LNCAP (cell line): Measurements from ENCODE around the gene CFAP58.

ENCODE experiments used
- TF ChIP-seq, protein P1 (sequence below): fragments of 450-650 bp; IDR thresholded peaks from 2 replicates; pipeline ENCODE4 v1.5.1; 2017; ENCODE audit warnings: mild to moderate bottlenecking

CFAP58 gene

DNA sequence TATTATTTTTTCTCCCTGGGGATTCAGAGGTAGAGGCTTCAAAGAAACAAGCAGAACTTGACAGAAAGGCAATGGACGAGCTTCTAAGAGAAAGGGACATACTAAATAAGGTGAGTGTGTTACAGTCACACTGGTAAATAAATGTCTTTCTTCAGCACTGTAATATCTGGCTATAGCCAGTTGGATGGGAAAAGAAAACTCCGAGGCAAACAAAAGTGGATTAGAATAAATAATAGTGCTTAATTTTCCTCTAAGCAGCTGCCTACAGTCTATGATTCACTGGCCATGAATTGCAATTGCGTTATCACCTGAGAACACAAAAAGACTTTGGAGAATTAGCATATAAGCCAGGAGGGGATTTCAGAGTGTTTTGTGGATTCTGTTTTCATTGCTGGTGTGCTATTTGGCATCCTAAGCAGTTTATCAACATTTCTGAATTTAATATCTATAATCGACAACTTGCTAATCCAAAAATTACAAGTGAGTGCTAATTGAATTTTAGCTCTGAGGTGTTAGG, 23.2 kb downstream of the CFAP58 start:
- TF ChIP-seq, protein P1, sequence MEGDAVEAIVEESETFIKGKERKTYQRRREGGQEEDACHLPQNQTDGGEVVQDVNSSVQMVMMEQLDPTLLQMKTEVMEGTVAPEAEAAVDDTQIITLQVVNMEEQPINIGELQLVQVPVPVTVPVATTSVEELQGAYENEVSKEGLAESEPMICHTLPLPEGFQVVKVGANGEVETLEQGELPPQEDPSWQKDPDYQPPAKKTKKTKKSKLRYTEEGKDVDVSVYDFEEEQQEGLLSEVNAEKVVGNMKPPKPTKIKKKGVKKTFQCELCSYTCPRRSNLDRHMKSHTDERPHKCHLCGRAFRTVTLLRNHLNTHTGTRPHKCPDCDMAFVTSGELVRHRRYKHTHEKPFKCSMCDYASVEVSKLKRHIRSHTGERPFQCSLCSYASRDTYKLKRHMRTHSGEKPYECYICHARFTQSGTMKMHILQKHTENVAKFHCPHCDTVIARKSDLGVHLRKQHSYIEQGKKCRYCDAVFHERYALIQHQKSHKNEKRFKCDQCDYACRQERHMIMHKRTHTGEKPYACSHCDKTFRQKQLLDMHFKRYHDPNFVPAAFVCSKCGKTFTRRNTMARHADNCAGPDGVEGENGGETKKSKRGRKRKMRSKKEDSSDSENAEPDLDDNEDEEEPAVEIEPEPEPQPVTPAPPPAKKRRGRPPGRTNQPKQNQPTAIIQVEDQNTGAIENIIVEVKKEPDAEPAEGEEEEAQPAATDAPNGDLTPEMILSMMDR: no peak

DNA sequence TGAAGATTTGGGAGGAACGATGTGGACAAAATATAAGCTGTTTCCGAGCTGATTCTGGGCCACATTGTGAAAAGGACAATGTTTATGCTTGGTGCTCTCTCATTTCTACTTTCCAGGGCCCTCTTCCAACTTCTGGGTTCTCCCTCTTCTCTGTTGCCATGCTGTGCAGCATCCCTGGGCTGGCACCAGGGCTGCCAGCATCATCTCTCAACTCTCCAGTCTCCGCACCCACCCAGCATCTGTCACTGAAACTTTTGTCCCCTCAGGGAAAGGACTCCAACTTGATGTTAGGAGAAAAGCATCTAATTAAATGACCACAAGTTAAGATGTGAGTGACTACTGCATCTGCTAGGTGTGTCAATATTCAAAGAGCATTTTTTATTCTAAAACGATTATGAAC, 26.7 kb downstream of the CFAP58 start:
- TF ChIP-seq, protein P1: no peak

DNA sequence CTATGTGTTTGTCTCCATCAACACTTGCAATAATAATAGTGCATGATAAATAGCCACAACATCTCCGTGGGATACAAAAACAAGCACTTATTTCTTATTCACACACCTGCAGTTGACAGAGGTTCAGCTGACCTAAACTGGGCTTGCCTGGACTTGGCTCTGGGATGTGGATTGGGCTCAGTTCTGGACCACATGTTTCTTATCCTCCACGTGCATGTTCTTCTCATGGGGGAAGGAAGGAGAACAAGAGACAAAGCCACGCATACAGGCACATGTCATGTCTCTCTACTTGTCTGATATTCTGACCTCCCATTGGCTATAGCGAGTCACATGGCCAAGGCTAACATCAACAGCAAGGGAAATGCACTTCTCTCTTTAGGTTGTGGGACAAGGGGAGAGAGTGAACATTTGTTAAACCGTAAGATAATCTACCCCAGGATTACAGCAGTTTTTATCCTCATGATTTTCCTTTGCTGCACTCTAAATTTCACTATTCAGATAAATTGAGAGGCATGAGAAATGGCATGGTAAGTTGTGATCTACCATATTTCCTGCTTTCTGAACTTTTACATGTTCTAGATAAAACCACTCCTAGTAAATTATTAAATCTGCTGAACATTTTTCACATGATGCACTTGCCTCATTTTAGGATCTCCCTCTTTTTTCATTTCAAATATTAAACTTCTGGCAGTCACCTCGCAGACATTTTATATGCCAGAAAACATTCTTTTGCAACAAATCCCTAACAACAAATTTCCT, 33.7 kb downstream of the CFAP58 start:
- TF ChIP-seq, protein P1: no peak

DNA sequence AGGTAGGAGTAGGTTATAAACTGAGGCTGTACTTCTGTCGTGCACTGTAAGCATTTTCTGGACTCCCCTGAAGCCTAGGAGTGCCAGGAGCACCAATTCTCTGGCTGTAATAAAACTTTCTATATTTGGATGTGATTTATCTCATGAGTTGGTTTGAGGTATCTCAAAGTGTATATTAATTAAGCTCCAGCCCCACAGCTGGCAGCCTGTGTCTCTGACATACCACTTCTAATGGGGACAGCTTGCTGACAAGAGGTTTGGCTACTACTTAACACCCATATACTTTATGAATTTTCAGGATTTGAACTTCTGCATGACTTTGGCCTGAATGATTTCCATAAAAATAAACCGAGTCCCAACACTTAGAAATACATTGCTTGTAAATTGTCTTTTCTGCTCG, 35.2 kb downstream of the CFAP58 start:
- TF ChIP-seq, protein P1: no peak

DNA sequence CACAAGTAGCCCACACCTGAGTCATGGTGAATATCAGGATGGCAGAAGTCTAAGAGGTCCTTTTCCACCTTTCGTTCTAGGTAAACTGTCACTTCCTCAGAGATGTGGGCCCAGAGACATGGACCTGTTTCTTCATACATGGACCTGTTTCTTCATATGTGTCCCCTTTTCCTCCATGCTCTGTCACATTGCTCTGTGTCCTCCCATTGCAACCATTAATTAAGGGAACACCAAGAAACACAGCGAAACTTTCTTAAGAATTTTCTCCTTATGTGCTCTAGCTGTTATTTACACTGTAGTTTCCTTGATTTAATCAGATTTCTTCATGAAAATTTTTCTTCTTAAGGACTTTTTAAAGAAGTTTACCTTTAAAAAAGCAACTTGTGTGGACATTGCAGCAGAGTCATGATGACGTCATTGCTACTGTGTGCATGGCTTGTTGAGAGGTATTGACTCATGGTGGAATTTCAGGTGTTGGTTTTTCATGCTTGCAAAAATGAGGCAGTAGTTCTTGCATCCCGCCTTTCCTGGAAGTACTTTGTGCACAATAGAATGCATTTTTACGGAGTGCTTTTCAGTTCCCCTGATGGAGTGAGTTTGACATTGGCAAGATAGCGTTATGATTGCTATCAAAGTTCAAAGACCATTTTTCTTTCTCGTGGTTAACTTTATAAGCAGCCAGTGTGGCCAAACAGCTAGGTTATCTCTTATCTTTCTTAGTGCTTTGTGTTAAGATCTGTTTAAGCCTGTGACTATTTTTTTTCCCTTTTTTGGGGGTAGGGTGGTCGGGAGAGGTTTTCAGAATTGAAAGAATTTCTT, 37.7 kb downstream of the CFAP58 start:
- TF ChIP-seq, protein P1: no peak

DNA sequence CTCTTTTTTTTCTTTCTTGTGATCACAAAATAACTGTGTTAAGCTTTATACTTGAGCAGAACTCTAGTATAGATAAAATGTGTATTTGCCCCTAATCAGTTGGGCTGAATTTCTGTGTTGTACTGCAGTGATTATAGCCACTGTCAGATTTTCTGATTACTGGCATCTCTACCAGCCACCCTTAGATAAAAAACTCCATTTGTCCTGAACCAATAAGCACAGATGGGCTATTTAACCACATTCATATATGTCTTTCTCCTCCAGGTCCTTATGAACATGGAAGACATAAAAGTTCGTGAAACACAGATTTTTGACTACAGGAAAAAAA, 38.3 kb downstream of the CFAP58 start:
- TF ChIP-seq, protein P1: no peak

DNA sequence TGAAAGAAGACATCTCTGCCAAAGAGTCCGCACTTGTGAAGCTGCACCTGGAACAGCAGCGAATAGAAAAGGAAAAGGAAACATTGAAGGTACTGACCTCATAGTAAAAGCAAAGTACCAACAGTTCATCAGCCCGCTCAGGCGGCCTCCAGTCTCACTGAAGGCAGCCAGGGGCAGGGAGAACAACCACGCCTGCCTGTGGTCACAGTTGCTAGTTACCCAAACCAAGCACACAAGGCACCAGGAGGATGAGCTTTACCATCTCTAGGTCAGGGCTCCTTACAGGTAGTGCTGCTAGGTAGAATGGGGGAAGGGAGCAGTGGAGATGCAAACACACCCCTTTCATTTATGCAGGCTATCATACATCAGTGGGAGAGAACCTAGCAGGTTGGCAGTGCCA, 39.8 kb downstream of the CFAP58 start:
- TF ChIP-seq, protein P1: no peak
